ENCODE measurements around the gene MCOLN2. TPM values are rescaled to one million over a fixed set of nuclear protein-coding genes. Genes with fewer than 3 reads are reported as not detected.

Gene MCOLN2
- total RNA-seq, 1 experiment from 2014 or later, result not detected

DNA sequence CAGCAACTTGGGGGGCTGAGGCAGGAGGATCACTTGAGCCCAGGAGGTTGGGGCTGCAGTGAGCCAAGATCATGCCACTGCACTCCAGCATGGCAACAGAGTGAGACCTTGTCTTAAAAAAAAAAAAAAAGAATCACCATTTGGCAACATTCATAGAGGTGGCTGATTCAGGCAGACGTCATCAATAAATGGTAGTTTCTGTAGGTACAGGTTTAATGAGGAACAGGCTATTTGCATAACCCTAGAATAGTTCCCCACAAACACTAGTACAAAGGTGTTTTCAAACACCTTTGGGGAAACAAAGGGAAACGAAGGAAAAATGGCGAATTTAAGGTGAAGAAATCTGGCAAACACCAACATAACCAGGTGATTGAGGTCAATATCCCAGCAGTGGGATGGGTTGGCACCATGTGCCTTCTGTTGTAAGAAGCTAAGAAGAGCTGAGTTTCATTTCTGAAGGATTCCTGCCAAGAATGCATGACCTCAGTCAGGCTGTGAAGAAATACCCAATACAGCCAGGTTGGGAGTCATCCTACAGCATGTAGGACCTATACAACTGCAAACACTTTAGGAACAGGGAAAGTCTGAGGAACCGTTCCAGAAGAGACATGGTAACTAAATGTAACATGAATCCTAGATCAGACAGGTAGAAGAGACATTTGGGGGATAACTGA lies 109.5 kb downstream of the MCOLN2 start:
- no peaks in the 10 kb centered on the region for H3K9me3 ChIP-seq (ENCODE audit: insufficient read depth, low read depth)
- intact Hi-C loops (cut with micrococcal nuclease; ENCODE audit: unreplicated experiment), result no loop called here
- no peak overlapping the region for H3K4me2 ChIP-seq
- H3K27ac ChIP-seq, result no peak overlapping the region
- no TSS peak for BruUV-seq (replicated peaks)
- no peaks in the 10 kb centered on the region for H3K79me2 ChIP-seq (ENCODE audit: low read depth)
- POLR2A ChIA-PET (ENCODE audit: unreplicated experiment), result no interaction called here
- H3K36me3 ChIP-seq (ENCODE audit: low read depth), result no peaks in the 10 kb centered on the region
- TF ChIP-seq, protein P1, sequence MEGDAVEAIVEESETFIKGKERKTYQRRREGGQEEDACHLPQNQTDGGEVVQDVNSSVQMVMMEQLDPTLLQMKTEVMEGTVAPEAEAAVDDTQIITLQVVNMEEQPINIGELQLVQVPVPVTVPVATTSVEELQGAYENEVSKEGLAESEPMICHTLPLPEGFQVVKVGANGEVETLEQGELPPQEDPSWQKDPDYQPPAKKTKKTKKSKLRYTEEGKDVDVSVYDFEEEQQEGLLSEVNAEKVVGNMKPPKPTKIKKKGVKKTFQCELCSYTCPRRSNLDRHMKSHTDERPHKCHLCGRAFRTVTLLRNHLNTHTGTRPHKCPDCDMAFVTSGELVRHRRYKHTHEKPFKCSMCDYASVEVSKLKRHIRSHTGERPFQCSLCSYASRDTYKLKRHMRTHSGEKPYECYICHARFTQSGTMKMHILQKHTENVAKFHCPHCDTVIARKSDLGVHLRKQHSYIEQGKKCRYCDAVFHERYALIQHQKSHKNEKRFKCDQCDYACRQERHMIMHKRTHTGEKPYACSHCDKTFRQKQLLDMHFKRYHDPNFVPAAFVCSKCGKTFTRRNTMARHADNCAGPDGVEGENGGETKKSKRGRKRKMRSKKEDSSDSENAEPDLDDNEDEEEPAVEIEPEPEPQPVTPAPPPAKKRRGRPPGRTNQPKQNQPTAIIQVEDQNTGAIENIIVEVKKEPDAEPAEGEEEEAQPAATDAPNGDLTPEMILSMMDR (conservative IDR thresholded peaks at IDR 0.05), result no peak
- no peak for TF ChIP-seq EZH2 (IDR thresholded peaks at IDR 0.05; ENCODE audit: low read depth)
- H4K20me1 ChIP-seq (ENCODE audit: insufficient read depth), result no peaks in the 10 kb centered on the region
- no peaks in the 10 kb centered on the region for H3K9me2 ChIP-seq (ENCODE audit: insufficient read depth)
- CTCF ChIA-PET, result no interaction called here
- DNase-seq, result peak in 1 of 2 experiments; percentile 53
- no peaks in the 10 kb centered on the region for H3K27me3 ChIP-seq (ENCODE audit: insufficient read depth, low read depth)
- H3F3A ChIP-seq (ENCODE audit: insufficient read depth, low read depth), result 0 out of 2 replicates have a peak, but pooled peaks cover 6% of the 10 kb centered on the region
- H3K4me1 ChIP-seq (replicated peaks; ENCODE audit: insufficient read depth), result peaks cover 17% of the 10 kb centered on the region
- H2AFZ ChIP-seq, result no peak overlapping the region
- no peak overlapping the region for H3K4me3 ChIP-seq

DNA sequence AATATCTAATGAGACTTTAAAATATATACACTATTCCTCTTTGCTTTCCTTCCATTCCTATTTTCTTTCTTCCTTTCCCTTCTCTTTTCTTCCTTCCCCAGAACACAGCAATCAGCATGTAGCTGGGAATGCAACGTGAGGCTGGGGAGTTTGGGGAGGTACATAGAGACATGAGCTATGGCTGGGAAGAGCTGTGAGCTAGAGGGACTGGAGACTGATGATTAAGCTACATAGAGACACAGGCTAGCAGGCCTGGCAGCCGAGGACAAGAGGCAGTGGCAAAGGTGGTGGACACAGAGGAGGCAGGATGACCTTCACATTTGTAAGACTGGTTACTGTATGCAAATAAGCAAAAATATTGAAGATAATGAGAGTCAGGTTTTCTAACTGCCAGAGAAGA lies 111.4 kb downstream of the MCOLN2 start:
- BruUV-seq (replicated peaks), result no TSS peak
- TF ChIP-seq, protein P1 (conservative IDR thresholded peaks at IDR 0.05), result no peak
- TF ChIP-seq EZH2 (IDR thresholded peaks at IDR 0.05; ENCODE audit: low read depth), result no peak
- Histone ChIP-seq H3K9me3 (ENCODE audit: insufficient read depth, low read depth) (no peaks in the 10 kb centered on the region), H3K4me3 (no peak overlapping the region), H3K9me2 (ENCODE audit: insufficient read depth) (no peaks in the 10 kb centered on the region), H3K4me1 (replicated peaks; ENCODE audit: insufficient read depth) (peaks cover 17% of the 10 kb centered on the region), H3K4me2 (no peak overlapping the region), H3K27me3 (ENCODE audit: insufficient read depth, low read depth) (no peaks in the 10 kb centered on the region), H3K36me3 (ENCODE audit: low read depth) (no peaks in the 10 kb centered on the region), H2AFZ (no peak overlapping the region), H3K79me2 (ENCODE audit: low read depth) (no peaks in the 10 kb centered on the region), H3K27ac (no peak overlapping the region), H3F3A (ENCODE audit: insufficient read depth, low read depth) (0 out of 2 replicates have a peak, but pooled peaks cover 6% of the 10 kb centered on the region), H4K20me1 (ENCODE audit: insufficient read depth) (no peaks in the 10 kb centered on the region)
- ChIA-PET CTCF (no interaction called here), POLR2A (ENCODE audit: unreplicated experiment) (no interaction called here)
- intact Hi-C loops (cut with micrococcal nuclease; ENCODE audit: unreplicated experiment), result no loop called here
- no peak for DNase-seq

GRCh38 chr1:84884671-84885389 lies 112.1 kb downstream of the MCOLN2 start:
- intact Hi-C loops (cut with micrococcal nuclease; ENCODE audit: unreplicated experiment), result no loop called here
- Histone ChIP-seq H2AFZ (no peak overlapping the region), H3K27ac (no peak overlapping the region), H3K4me3 (no peak overlapping the region), H3K9me3 (ENCODE audit: insufficient read depth, low read depth) (no peaks in the 10 kb centered on the region), H3K36me3 (ENCODE audit: low read depth) (no peaks in the 10 kb centered on the region), H3F3A (ENCODE audit: insufficient read depth, low read depth) (0 out of 2 replicates have a peak, but pooled peaks cover 6% of the 10 kb centered on the region), H4K20me1 (ENCODE audit: insufficient read depth) (no peaks in the 10 kb centered on the region), H3K4me2 (no peak overlapping the region), H3K4me1 (replicated peaks; ENCODE audit: insufficient read depth) (peaks cover 17% of the 10 kb centered on the region), H3K9me2 (ENCODE audit: insufficient read depth) (no peaks in the 10 kb centered on the region), H3K27me3 (ENCODE audit: insufficient read depth, low read depth) (no peaks in the 10 kb centered on the region), H3K79me2 (ENCODE audit: low read depth) (no peaks in the 10 kb centered on the region)
- TF ChIP-seq EZH2 (IDR thresholded peaks at IDR 0.05; ENCODE audit: low read depth), result no peak
- TF ChIP-seq, protein P1 (conservative IDR thresholded peaks at IDR 0.05), result no peak
- DNase-seq, result no peak
- ChIA-PET CTCF (no interaction called here), POLR2A (ENCODE audit: unreplicated experiment) (no interaction called here)
- BruUV-seq (replicated peaks), result no TSS peak

All from PC-9 (cell line).